HEK293 (cell line): ENCODE measurements around the gene CCND1.

Experiments
- CTCF ChIA-PET: fragments of 350-600 bp; formaldehyde crosslinking; extraction: SDS; loops from one replicate; lab custom pipeline; 2021; ENCODE audit warnings: antibody characterized with exemption; lab: Yijun Ruan, JAX
- POLR2A ChIA-PET: fragments of 300-600 bp; formaldehyde crosslinking; extraction: SDS; loops from one replicate; lab custom pipeline; 2020; ENCODE audit warnings: antibody characterized with exemption, inconsistent platforms; lab: Yijun Ruan, JAX
- H3K27ac ChIP-seq: fragments of 200-500 bp; sonication (Bioruptor generic); 2 replicates; pipeline ENCODE4 v1.5.1; 2014; ENCODE audit warnings: low read depth, low read length, control low read depth, inconsistent platforms; ENCODE audit errors: extremely low read depth
- H3K36me3 ChIP-seq, 2 experiments: fragments of 200-500 bp in 1 of 2; sonication (Bioruptor generic) in 1 of 2; 1 replicate in 1 of 2; 2 replicates in 1 of 2; pipeline ENCODE4 v1.5.1; 2014 to 2017; ENCODE audit warnings: inconsistent platforms in 2 of 2, low read length in 2 of 2; ENCODE audit not compliant: control insufficient read depth in 2 of 2, insufficient read depth in 1 of 2
- H3K4me1 ChIP-seq: fragments of 200-500 bp; sonication (Bioruptor generic); 2 replicates; pipeline ENCODE4 v1.5.1; 2014; ENCODE audit warnings: mild to moderate bottlenecking, low read length, inconsistent platforms; ENCODE audit not compliant: control insufficient read depth, insufficient read depth
- H3K4me3 ChIP-seq: 2 replicates; pipeline ENCODE4 v1.5.1; 2011; ENCODE audit warnings: low read depth, mild to moderate bottlenecking, control low read depth, low read length, moderate library complexity
- H3K9me3 ChIP-seq: fragments of 200-500 bp; sonication (Bioruptor generic); 2 replicates; pipeline ENCODE4 v1.5.1; 2014; ENCODE audit warnings: low read depth, low read length, inconsistent platforms; ENCODE audit not compliant: control insufficient read depth, insufficient read depth
- GLIS1 ChIP-seq: fragments of 450-650 bp; formaldehyde crosslinking; IDR thresholded peaks from 2 replicates; pipeline ENCODE4 v1.5.1; 2016; ENCODE audit warnings: missing biosample characterization, missing genetic modification characterization
- HOXC10 ChIP-seq: sonication (generic); formaldehyde crosslinking; IDR thresholded peaks from 2 replicates; pipeline ENCODE4 v1.8.1; 2023; ENCODE audit warnings: mild to moderate bottlenecking, missing genetic modification reagents
- KLF8 ChIP-seq: fragments of 450-650 bp; formaldehyde crosslinking; IDR thresholded peaks from 2 replicates; pipeline ENCODE4 v1.5.1; 2016; ENCODE audit warnings: missing biosample characterization, missing genetic modification characterization
- SALL2 ChIP-seq: fragments of 450-650 bp; formaldehyde crosslinking; IDR thresholded peaks from 2 replicates; pipeline ENCODE4 v1.5.0; 2017; ENCODE audit warnings: missing biosample characterization, mild to moderate bottlenecking, missing genetic modification characterization, borderline replicate concordance
- YY2 ChIP-seq: fragments of 450-650 bp; formaldehyde crosslinking; IDR thresholded peaks from 2 replicates; pipeline ENCODE4 v1.5.1; 2016; ENCODE audit warnings: missing biosample characterization, missing genetic modification characterization
- ZBTB49 ChIP-seq: fragments of 450-650 bp; formaldehyde crosslinking; IDR thresholded peaks from 2 replicates; pipeline ENCODE4 v1.5.1; 2016; ENCODE audit warnings: missing biosample characterization, missing genetic modification characterization, low read depth
- ZNF184 ChIP-seq: fragments of 450-650 bp; IDR thresholded peaks from 2 replicates; pipeline ENCODE4 v1.5.1; 2018; ENCODE audit warnings: missing biosample characterization, mild to moderate bottlenecking, missing genetic modification characterization
- ZNF202 ChIP-seq: fragments of 450-650 bp; formaldehyde crosslinking; IDR thresholded peaks from 2 replicates; pipeline ENCODE4 v1.5.1; 2016; ENCODE audit warnings: missing biosample characterization, missing genetic modification characterization, borderline replicate concordance
- ZNF274 ChIP-seq, 2 experiments: fragments of 200-500 bp in 1 of 2; fragments of 450-650 bp in 1 of 2; sonication (Bioruptor generic) in 1 of 2; formaldehyde crosslinking in 1 of 2; IDR thresholded peaks; 2 replicates each; pipeline versions ENCODE4 v1.5.1 to v1.6.1; 2014 to 2016; ENCODE audit warnings: borderline replicate concordance in 1 of 2, inconsistent platforms in 1 of 2, low read length in 1 of 2, missing biosample characterization in 1 of 2, missing genetic modification characterization in 1 of 2
- ZNF335 ChIP-seq: fragments of 450-650 bp; formaldehyde crosslinking; conservative IDR thresholded peaks from 2 replicates; pipeline ENCODE4 v1.5.1; 2016; ENCODE audit warnings: missing biosample characterization, missing genetic modification characterization
- ZNF341 ChIP-seq: fragments of 450-650 bp; formaldehyde crosslinking; IDR thresholded peaks from 2 replicates; pipeline ENCODE4; 2016; ENCODE audit warnings: low read depth, missing biosample characterization, missing genetic modification characterization
- ZNF426 ChIP-seq: fragments of 450-650 bp; formaldehyde crosslinking; IDR thresholded peaks from 2 replicates; pipeline ENCODE4 v1.5.1; 2017; ENCODE audit warnings: missing biosample characterization, missing genetic modification characterization, mild to moderate bottlenecking, inconsistent platforms, moderate library complexity
- ZNF521 ChIP-seq: fragments of 450-650 bp; formaldehyde crosslinking; IDR thresholded peaks from 2 replicates; pipeline ENCODE4 v1.5.1; 2017; ENCODE audit warnings: missing biosample characterization, mild to moderate bottlenecking, missing genetic modification characterization
- ZNF529 ChIP-seq: fragments of 450-650 bp; formaldehyde crosslinking; IDR thresholded peaks from 2 replicates; pipeline ENCODE4 v1.5.1; 2017; ENCODE audit warnings: missing genetic modification characterization, missing biosample characterization; ENCODE audit not compliant: insufficient replicate concordance
- ZNF623 ChIP-seq: fragments of 450-650 bp; formaldehyde crosslinking; IDR thresholded peaks from 2 replicates; pipeline ENCODE4 v1.5.1; 2016; ENCODE audit warnings: missing biosample characterization, missing genetic modification characterization
- ZNF664 ChIP-seq: fragments of 450-650 bp; formaldehyde crosslinking; IDR thresholded peaks from 2 replicates; pipeline ENCODE4 v1.5.1; 2016; ENCODE audit warnings: missing biosample characterization, missing genetic modification characterization
- ZNF677 ChIP-seq: fragments of 450-650 bp; IDR thresholded peaks from 2 replicates; pipeline ENCODE4 v1.5.0; 2018; ENCODE audit warnings: missing biosample characterization, mild to moderate bottlenecking, missing genetic modification characterization, moderate library complexity
- ZNF707 ChIP-seq: fragments of 450-650 bp; formaldehyde crosslinking; IDR thresholded peaks from 2 replicates; pipeline ENCODE4 v1.5.1; 2016; ENCODE audit warnings: missing biosample characterization, missing genetic modification characterization
- ZNF776 ChIP-seq: fragments of 450-650 bp; formaldehyde crosslinking; IDR thresholded peaks from 2 replicates; pipeline ENCODE4 v1.5.0; 2017; ENCODE audit warnings: missing biosample characterization, missing genetic modification characterization, borderline replicate concordance
- ZNF791 ChIP-seq: fragments of 450-650 bp; formaldehyde crosslinking; IDR thresholded peaks from 2 replicates; pipeline ENCODE4 v1.5.1; 2016; ENCODE audit warnings: missing biosample characterization, missing genetic modification characterization
- ZNF837 ChIP-seq: fragments of 450-650 bp; formaldehyde crosslinking; IDR thresholded peaks from 2 replicates; pipeline ENCODE4 v1.5.1; 2016; ENCODE audit warnings: missing biosample characterization, missing genetic modification characterization
- ZXDB ChIP-seq: fragments of 450-650 bp; formaldehyde crosslinking; IDR thresholded peaks from 2 replicates; pipeline ENCODE4 v1.5.1; 2016; ENCODE audit warnings: missing biosample characterization, missing genetic modification characterization
- TF ChIP-seq, protein P1 (sequence below): fragments of 450-650 bp; formaldehyde crosslinking; IDR thresholded peaks from 2 replicates; pipeline ENCODE4 v1.5.1; 2016; ENCODE audit warnings: missing biosample characterization, missing genetic modification characterization
- TF ChIP-seq, protein P2 (sequence below): fragments of 450-650 bp; formaldehyde crosslinking; IDR thresholded peaks from 2 replicates; pipeline ENCODE4 v1.5.1; 2016; ENCODE audit warnings: missing biosample characterization, missing genetic modification characterization
- TF ChIP-seq, protein P3 (sequence below): fragments of 450-650 bp; formaldehyde crosslinking; IDR thresholded peaks from 2 replicates; pipeline ENCODE4 v1.5.1; 2016; ENCODE audit warnings: missing biosample characterization, missing genetic modification characterization

The CCND1 gene

GRCh38 chr11:69639831-69640230 lies 1.1 kb upstream of the CCND1 start (continued):
- TF ChIP-seq ZNF426: no peak

DNA sequence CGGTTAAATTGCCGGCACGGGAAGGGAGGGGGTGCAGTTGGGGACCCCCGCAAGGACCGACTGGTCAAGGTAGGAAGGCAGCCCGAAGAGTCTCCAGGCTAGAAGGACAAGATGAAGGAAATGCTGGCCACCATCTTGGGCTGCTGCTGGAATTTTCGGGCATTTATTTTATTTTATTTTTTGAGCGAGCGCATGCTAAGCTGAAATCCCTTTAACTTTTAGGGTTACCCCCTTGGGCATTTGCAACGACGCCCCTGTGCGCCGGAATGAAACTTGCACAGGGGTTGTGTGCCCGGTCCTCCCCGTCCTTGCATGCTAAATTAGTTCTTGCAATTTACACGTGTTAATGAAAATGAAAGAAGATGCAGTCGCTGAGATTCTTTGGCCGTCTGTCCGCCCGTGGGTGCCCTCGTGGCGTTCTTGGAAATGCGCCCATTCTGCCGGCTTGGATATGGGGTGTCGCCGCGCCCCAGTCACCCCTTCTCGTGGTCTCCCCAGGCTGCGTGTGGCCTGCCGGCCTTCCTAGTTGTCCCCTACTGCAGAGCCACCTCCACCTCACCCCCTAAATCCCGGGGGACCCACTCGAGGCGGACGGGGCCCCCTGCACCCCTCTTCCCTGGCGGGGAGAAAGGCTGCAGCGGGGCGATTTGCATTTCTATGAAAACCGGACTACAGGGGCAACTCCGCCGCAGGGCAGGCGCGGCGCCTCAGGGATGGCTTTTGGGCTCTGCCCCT lies 529 bp upstream of the CCND1 start:
- ChIA-PET CTCF (no interaction called here), POLR2A (interaction anchor here (1.0 to 1.6 kb wide), 3 partner anchors 343 to 541 kb away, joined by 3 to 7 read pairs (median 4); no protein-coding TSS in a partner anchor)
- peak overlapping the region; percentile 70; the same call in 1 of the 2 replicates for H3K27ac ChIP-seq
- no peaks in the 10 kb centered on the region for H3K9me3 ChIP-seq
- peak overlapping the region; percentile 25 for H3K4me3 ChIP-seq
- peaks cover 3% of the 10 kb centered on the region; the same call in 1 of the 2 replicates for H3K4me1 ChIP-seq
- peaks cover 0 to 20% of the 10 kb centered on the region in 2 experiments; a peak in 1 of 3 replicates for H3K36me3 ChIP-seq
- no peak for TF ChIP-seq ZNF521 (tag by site-specific recombination)
- TF ChIP-seq ZNF791 (tag by site-specific recombination): no peak
- TF ChIP-seq ZNF274 (IDR thresholded peaks at IDR 0.05; ENCODE audit: low read length): no peak
- TF ChIP-seq ZNF274 (tag by site-specific recombination; IDR thresholded peaks at IDR 0.05; ENCODE audit: borderline replicate concordance): no peak
- no peak for TF ChIP-seq ZNF202 (tag by site-specific recombination)
- TF ChIP-seq ZNF837 (tag by site-specific recombination): no peak
- TF ChIP-seq ZNF623 (tag by site-specific recombination): no peak
- TF ChIP-seq ZNF664 (tag by site-specific recombination): no peak
- no peak for TF ChIP-seq YY2 (tag by site-specific recombination)
- TF ChIP-seq, protein P1, sequence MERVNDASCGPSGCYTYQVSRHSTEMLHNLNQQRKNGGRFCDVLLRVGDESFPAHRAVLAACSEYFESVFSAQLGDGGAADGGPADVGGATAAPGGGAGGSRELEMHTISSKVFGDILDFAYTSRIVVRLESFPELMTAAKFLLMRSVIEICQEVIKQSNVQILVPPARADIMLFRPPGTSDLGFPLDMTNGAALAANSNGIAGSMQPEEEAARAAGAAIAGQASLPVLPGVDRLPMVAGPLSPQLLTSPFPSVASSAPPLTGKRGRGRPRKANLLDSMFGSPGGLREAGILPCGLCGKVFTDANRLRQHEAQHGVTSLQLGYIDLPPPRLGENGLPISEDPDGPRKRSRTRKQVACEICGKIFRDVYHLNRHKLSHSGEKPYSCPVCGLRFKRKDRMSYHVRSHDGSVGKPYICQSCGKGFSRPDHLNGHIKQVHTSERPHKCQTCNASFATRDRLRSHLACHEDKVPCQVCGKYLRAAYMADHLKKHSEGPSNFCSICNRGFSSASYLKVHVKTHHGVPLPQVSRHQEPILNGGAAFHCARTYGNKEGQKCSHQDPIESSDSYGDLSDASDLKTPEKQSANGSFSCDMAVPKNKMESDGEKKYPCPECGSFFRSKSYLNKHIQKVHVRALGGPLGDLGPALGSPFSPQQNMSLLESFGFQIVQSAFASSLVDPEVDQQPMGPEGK (tag by site-specific recombination): peak; percentile 71
- no peak for TF ChIP-seq HOXC10 (CRISPR knock-in tag)
- TF ChIP-seq ZNF341: no peak
- TF ChIP-seq ZNF707 (tag by site-specific recombination): no peak
- no peak for TF ChIP-seq ZNF184 (tag by site-specific recombination)
- no peak for TF ChIP-seq KLF8 (tag by site-specific recombination)
- TF ChIP-seq ZNF776 (tag by site-specific recombination): no peak
- no peak for TF ChIP-seq ZNF529 (tag by site-specific recombination)
- TF ChIP-seq ZXDB (tag by site-specific recombination): 0 out of 2 replicates have a peak, but pooled peaks have one; percentile 13
- TF ChIP-seq ZBTB49 (tag by site-specific recombination): no peak
- TF ChIP-seq SALL2 (tag by site-specific recombination): no peak
- peak; percentile 96 for TF ChIP-seq ZNF335 (tag by site-specific recombination)
- TF ChIP-seq, protein P2, sequence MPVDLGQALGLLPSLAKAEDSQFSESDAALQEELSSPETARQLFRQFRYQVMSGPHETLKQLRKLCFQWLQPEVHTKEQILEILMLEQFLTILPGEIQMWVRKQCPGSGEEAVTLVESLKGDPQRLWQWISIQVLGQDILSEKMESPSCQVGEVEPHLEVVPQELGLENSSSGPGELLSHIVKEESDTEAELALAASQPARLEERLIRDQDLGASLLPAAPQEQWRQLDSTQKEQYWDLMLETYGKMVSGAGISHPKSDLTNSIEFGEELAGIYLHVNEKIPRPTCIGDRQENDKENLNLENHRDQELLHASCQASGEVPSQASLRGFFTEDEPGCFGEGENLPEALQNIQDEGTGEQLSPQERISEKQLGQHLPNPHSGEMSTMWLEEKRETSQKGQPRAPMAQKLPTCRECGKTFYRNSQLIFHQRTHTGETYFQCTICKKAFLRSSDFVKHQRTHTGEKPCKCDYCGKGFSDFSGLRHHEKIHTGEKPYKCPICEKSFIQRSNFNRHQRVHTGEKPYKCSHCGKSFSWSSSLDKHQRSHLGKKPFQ (tag by site-specific recombination): no peak
- no peak for TF ChIP-seq GLIS1 (tag by site-specific recombination)
- TF ChIP-seq, protein P3, sequence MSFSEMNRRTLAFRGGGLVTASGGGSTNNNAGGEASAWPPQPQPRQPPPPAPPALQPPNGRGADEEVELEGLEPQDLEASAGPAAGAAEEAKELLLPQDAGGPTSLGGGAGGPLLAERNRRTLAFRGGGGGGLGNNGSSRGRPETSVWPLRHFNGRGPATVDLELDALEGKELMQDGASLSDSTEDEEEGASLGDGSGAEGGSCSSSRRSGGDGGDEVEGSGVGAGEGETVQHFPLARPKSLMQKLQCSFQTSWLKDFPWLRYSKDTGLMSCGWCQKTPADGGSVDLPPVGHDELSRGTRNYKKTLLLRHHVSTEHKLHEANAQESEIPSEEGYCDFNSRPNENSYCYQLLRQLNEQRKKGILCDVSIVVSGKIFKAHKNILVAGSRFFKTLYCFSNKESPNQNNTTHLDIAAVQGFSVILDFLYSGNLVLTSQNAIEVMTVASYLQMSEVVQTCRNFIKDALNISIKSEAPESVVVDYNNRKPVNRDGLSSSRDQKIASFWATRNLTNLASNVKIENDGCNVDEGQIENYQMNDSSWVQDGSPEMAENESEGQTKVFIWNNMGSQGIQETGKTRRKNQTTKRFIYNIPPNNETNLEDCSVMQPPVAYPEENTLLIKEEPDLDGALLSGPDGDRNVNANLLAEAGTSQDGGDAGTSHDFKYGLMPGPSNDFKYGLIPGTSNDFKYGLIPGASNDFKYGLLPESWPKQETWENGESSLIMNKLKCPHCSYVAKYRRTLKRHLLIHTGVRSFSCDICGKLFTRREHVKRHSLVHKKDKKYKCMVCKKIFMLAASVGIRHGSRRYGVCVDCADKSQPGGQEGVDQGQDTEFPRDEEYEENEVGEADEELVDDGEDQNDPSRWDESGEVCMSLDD (tag by site-specific recombination): peak; percentile 99
- TF ChIP-seq ZNF677 (tag by site-specific recombination): no peak
